A549 (cell line): Measurements from ENCODE around the gene POLR1E.

Experiments used
- CEBPB ChIP-seq, 2 experiments: fragments of >200 bp in 1 of 2; sonication (Bioruptor Twin) in 1 of 2; formaldehyde crosslinking in 1 of 2; IDR thresholded peaks; 2 replicates each; pipeline ENCODE4 v1.6.1; 2012 to 2016
- EHF ChIP-seq: fragments of 250-450 bp; sonication (Bioruptor Pico); IDR thresholded peaks from 2 replicates; pipeline ENCODE4 v1.5.0; 2020; ENCODE audit warnings: mild to moderate bottlenecking
- FOSL2 ChIP-seq, 2 experiments: fragments of 450-650 bp in 1 of 2; fragments of >200 bp in 1 of 2; sonication (Bioruptor Twin) in 1 of 2; formaldehyde crosslinking; IDR thresholded peaks; 2 replicates each; pipeline versions ENCODE4 v1.5.0 to v1.6.1; 2016 to 2020; ENCODE audit warnings: mild to moderate bottlenecking in 1 of 2, moderate library complexity in 1 of 2
- MAX ChIP-seq: IDR thresholded peaks from 2 replicates; pipeline ENCODE4 v1.6.1; 2012
- TF ChIP-seq, protein P1 (sequence below): fragments of >200 bp; sonication (Bioruptor Twin); formaldehyde crosslinking; IDR thresholded peaks from 3 replicates; pipeline ENCODE4 v1.5.1; 2016

GRCh38 chr9:37515620-37516258, 30.0 kb downstream of the POLR1E start:
- TF ChIP-seq, protein P1, sequence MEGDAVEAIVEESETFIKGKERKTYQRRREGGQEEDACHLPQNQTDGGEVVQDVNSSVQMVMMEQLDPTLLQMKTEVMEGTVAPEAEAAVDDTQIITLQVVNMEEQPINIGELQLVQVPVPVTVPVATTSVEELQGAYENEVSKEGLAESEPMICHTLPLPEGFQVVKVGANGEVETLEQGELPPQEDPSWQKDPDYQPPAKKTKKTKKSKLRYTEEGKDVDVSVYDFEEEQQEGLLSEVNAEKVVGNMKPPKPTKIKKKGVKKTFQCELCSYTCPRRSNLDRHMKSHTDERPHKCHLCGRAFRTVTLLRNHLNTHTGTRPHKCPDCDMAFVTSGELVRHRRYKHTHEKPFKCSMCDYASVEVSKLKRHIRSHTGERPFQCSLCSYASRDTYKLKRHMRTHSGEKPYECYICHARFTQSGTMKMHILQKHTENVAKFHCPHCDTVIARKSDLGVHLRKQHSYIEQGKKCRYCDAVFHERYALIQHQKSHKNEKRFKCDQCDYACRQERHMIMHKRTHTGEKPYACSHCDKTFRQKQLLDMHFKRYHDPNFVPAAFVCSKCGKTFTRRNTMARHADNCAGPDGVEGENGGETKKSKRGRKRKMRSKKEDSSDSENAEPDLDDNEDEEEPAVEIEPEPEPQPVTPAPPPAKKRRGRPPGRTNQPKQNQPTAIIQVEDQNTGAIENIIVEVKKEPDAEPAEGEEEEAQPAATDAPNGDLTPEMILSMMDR = no peak
- no peak for TF ChIP-seq CEBPB (IDR thresholded peaks at IDR 0.05)
- TF ChIP-seq MAX = no peak
- no peak for TF ChIP-seq EHF (CRISPR knock-in tag)
- TF ChIP-seq FOSL2 (IDR thresholded peaks at IDR 0.05) = no peak
- TF ChIP-seq FOSL2 (CRISPR knock-in tag; IDR thresholded peaks at IDR 0.05) = no peak
